ENCODE data around the gene APOBEC4.
"Not testable (repeated sequence)": the region's sequence is repeated elsewhere in the genome, so short reads cannot be mapped to it uniquely, and the experiment has no call there.

The APOBEC4 gene

DNA sequence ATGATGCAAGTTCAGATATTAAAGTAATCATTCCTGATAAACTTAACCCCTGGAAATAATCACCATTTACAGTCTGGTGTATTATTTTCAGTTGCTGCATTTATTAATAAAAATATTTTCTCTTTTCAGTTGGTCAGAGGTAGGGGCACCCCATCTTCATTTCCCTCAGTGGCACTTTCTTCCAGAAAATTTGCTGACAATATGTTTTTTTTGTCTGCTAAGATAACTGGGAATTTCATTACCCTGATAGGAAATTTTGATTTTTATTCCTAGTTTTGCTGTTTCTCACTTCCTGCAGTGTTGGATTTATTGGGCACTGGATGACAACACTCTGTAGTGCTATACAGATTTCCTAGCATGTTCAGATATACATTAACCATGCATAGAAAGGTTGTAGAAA lies 33.1 kb upstream of the APOBEC4 start:
- no peak for DNase-seq (ENCODE audit: low read depth)
- H3K4me3 ChIP-seq (ENCODE audit: control insufficient read depth, low read depth, low read length), result no peak overlapping the region
- TF ChIP-seq, protein P1, sequence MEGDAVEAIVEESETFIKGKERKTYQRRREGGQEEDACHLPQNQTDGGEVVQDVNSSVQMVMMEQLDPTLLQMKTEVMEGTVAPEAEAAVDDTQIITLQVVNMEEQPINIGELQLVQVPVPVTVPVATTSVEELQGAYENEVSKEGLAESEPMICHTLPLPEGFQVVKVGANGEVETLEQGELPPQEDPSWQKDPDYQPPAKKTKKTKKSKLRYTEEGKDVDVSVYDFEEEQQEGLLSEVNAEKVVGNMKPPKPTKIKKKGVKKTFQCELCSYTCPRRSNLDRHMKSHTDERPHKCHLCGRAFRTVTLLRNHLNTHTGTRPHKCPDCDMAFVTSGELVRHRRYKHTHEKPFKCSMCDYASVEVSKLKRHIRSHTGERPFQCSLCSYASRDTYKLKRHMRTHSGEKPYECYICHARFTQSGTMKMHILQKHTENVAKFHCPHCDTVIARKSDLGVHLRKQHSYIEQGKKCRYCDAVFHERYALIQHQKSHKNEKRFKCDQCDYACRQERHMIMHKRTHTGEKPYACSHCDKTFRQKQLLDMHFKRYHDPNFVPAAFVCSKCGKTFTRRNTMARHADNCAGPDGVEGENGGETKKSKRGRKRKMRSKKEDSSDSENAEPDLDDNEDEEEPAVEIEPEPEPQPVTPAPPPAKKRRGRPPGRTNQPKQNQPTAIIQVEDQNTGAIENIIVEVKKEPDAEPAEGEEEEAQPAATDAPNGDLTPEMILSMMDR (IDR thresholded peaks at IDR 0.05; ENCODE audit: control insufficient read depth, insufficient read depth, low read depth, low read length, missing control alignments), result no peak

DNA sequence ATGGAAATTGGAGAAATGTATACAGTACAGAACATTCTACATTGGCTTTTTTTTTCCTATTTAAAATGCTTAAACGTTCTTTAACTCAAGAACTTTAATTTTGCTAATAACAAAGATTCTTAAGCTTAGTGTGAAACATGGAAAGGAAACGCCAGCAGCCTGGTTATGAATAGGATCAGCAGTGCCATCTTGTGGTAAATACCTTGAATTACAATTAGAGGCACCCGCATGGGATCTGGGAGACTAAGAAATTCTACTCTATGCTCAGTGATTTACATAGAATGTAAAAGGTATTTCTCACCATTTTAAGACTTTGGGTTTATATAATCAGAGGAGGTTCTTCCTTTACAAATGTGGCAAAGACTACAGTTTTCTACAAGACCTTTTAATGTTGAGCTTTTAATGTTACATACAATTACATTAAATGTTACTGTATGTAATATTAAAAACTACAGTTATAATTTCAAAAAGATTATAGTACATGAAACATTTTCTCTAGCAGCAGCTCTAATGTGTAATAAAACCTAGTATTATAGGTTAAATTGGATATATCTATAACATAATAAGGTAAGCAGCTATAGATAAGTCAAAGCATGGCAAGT lies 32.1 kb upstream of the APOBEC4 start:
- no peak overlapping the region for H3K4me3 ChIP-seq (ENCODE audit: control insufficient read depth, low read depth, low read length)
- TF ChIP-seq, protein P1 (IDR thresholded peaks at IDR 0.05; ENCODE audit: control insufficient read depth, insufficient read depth, low read depth, low read length, missing control alignments), result peak; percentile 64
- no peak for DNase-seq (ENCODE audit: low read depth)

DNA sequence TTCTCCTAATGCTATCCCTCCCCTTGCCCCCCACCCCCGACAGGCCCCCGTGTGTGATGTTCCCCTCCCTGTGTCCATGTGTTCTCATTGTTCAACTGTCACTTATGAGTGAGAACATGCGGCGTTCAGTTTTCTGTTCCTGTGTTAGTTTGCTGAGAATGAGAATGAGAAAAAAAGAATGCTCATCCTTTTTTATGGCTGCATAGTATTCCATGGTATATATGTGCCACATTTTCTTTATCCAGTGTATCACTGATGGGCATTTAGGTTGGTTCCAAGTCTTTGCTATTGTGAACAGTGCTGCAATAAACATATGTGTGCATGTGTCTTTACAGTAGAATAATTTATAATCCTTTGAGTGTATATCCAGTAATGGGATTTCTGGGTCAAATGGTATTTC lies 26.2 kb upstream of the APOBEC4 start:
- not testable (repeated sequence) for H3K4me3 ChIP-seq (ENCODE audit: control insufficient read depth, low read depth, low read length); DNase-seq (ENCODE audit: low read depth)

DNA sequence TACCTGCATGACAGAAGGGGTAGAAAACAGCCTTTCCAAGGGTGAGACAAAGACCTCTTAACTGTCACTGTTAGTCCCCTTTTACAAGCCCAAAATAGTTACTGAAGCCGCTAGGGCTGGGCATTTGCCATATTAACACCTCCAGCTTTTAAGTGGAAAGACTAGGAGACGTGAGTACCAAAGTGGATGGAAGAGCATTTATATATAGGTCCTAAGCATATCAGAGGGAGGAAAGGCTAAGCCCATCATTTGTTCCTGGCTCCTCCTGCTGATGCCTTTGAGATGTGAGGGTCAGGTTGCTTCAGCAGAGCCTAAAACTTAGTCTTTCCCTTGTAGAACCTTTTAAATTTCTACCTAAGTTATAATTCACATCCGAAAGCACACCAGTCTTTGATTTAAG lies 25.7 kb upstream of the APOBEC4 start:
- TF ChIP-seq, protein P1 (IDR thresholded peaks at IDR 0.05; ENCODE audit: control insufficient read depth, insufficient read depth, low read depth, low read length, missing control alignments), result no peak
- no peak overlapping the region for H3K4me3 ChIP-seq (ENCODE audit: control insufficient read depth, low read depth, low read length)
- DNase-seq (ENCODE audit: low read depth), result no peak

DNA sequence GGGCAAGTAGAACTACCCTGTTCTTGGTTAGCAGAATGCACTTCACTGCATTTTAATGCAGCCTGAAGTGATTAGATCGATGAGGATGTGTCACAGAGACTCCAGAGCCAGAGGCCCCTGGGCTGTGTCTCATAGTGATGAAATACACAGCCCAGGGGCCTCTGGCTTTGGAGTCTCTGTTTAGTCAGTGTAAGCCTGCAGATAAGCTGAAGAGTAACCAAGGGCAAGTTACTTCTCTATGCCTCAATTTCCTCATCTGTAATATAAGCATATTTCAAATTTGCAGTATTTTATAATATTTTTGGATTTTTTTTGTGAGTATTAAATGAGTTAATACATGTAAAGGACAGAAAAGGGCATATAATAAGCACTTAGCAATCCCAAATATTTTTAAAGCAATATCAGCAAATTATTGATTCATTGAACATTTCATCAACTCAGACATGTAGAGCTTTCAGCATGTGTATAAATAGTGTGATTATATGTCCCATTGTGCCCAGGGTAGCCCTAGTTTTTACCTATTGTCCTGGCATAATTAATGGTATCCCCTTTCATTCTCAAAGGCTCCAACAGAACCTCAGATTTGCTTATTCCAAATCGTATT lies 23.6 kb upstream of the APOBEC4 start:
- TF ChIP-seq, protein P1 (IDR thresholded peaks at IDR 0.05; ENCODE audit: control insufficient read depth, insufficient read depth, low read depth, low read length, missing control alignments), result no peak
- H3K4me3 ChIP-seq (ENCODE audit: control insufficient read depth, low read depth, low read length), result no peak overlapping the region
- peak; percentile 32 for DNase-seq (ENCODE audit: low read depth)

DNA sequence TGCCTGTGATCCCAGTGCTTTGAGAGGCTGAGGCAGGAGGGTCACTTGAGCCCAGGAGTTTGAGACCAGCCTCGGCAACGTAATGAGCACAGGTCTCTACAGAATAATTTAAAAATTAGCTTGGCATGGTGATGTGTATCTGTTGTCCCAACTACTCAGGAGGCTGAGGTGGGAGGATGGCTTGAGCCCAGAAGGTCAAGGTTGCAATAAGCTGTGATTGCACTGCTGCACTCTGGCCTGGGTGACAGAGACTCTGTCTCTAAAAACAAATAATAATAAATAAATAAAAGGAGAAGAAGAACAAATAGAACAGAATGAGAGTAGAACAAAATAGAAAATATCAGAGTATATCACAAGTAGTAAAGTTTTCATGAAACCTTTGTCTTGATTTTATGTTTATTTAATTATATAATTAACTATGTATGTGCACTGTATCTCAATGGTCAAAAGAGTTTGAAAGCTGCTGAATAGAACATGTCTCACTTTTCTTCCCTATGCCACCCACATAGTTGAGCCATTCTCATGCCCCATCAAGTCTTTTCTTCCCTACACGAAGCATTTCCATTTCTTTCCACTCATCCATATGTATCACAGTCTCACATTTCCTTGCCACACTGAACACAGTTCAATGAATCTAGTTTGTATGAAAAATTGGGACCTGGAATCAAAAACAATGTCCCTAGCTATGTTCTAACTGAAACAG lies 22.9 kb upstream of the APOBEC4 start:
- TF ChIP-seq, protein P1 (IDR thresholded peaks at IDR 0.05; ENCODE audit: control insufficient read depth, insufficient read depth, low read depth, low read length, missing control alignments), result no peak
- H3K4me3 ChIP-seq (ENCODE audit: control insufficient read depth, low read depth, low read length), result no peak overlapping the region

DNA sequence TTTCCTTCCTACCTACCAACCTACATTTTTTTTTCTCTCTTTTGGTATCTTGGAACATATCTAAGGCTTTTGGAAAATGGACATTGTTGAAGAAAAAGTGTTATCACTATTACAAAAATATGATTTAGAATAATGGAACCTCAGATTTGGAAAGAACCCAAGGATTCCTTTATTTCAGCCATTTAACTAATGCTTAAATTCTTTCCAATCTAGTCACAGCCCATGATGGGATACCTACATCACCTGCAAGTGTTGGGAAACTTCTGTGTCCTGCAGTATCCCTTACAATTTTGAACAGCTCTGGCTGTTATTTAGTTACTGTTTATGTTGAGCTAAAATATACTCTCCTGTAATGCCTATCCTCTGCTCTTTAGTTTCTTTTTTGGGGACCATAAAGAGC lies 22.3 kb upstream of the APOBEC4 start:
- TF ChIP-seq, protein P1 (IDR thresholded peaks at IDR 0.05; ENCODE audit: control insufficient read depth, insufficient read depth, low read depth, low read length, missing control alignments), result no peak
- no peak for DNase-seq (ENCODE audit: low read depth)
- no peak overlapping the region for H3K4me3 ChIP-seq (ENCODE audit: control insufficient read depth, low read depth, low read length)

More for the DNA sequence above, 22.9 kb upstream of the APOBEC4 start:
- DNase-seq (ENCODE audit: low read depth), result no peak
